H1 (cell line): ENCODE data around the gene FHIT. TPM values are rescaled to one million over a fixed set of nuclear protein-coding genes. Genes with fewer than 3 reads are reported as not detected.

Experiments
- CTCF ChIA-PET: fragments of 300-600 bp; sonication (Branson Sonifier 250); formaldehyde crosslinking; loops from one replicate; lab custom pipeline; 2021; ENCODE audit not compliant: partially characterized antibody; lab: Charles Lee
- POLR2A ChIA-PET: fragments of 300-600 bp; sonication (Branson Sonifier 250); formaldehyde crosslinking; loops from one replicate; lab custom pipeline; 2021; ENCODE audit warnings: inconsistent platforms; ENCODE audit not compliant: partially characterized antibody; lab: Charles Lee
- DNase-seq, 2 experiments: peaks; one replicate each; pipeline versions ENCODE4 v3.0.0 to v3.0.0-alpha.2; 2010 to 2022; ENCODE audit warnings: low spot score in 2 of 2, low read depth in 1 of 2, mixed read lengths in 1 of 2
- FAIRE-seq: peaks from 2 replicates; lab custom pipeline; 2011; peaks lifted over from hg19 to GRCh38; lab: Jason Lieb, UNC
- H2AFZ ChIP-seq: 2 replicates; pipeline ENCODE4 v1.8.1; 2012; ENCODE audit warnings: low read length, inconsistent platforms
- H2AK5ac ChIP-seq: 2 replicates; pipeline ENCODE4 v1.6.1; 2013; ENCODE audit warnings: low read depth, low read length
- H2BK120ac ChIP-seq: replicated peaks from 2 replicates; pipeline ENCODE3; 2013; ENCODE audit warnings: low read depth, low read length, inconsistent platforms
- H2BK12ac ChIP-seq: 2 replicates; pipeline ENCODE4 v1.6.1; 2013; ENCODE audit warnings: low read depth, low read length
- H2BK15ac ChIP-seq: 2 replicates; pipeline ENCODE4 v1.6.1; 2013; ENCODE audit warnings: low read length
- H2BK20ac ChIP-seq: 2 replicates; pipeline ENCODE4 v1.6.1; 2013; ENCODE audit warnings: low read length
- H2BK5ac ChIP-seq: 2 replicates; pipeline ENCODE4 v1.6.1; 2013; ENCODE audit warnings: low read depth, low read length
- H3K14ac ChIP-seq: 2 replicates; pipeline ENCODE4 v1.6.1; 2013; ENCODE audit warnings: inconsistent platforms; ENCODE audit not compliant: insufficient read length
- H3K18ac ChIP-seq: 2 replicates; pipeline ENCODE4 v1.6.1; 2013; ENCODE audit warnings: low read length; ENCODE audit errors: extremely low read depth
- H3K23ac ChIP-seq: 2 replicates; pipeline ENCODE4 v1.6.1; 2013; ENCODE audit warnings: inconsistent platforms; ENCODE audit not compliant: insufficient read length
- H3K23me2 ChIP-seq: 2 replicates; pipeline ENCODE4 v1.6.1; 2013; ENCODE audit warnings: low read depth, low read length
- H3K27ac ChIP-seq: 2 replicates; pipeline ENCODE4 v1.6.1; 2011; ENCODE audit warnings: low read depth, low read length, inconsistent platforms
- H3K27me3 ChIP-seq, 4 experiments: replicated peaks in 1 of 4; 1 replicate in 1 of 4; 2 replicates in 3 of 4; pipeline versions ENCODE4 v1.6.1 to v1.8.1; 2011 to 2013; ENCODE audit warnings: low read length in 3 of 4, mild to moderate bottlenecking in 3 of 4, inconsistent platforms in 2 of 4, mixed read lengths in 2 of 4, moderate library complexity in 1 of 4; ENCODE audit not compliant: control insufficient read depth in 3 of 4, insufficient read depth in 3 of 4; ENCODE audit errors: extremely low read depth in 1 of 4
- H3K36me3 ChIP-seq, 4 experiments: 2 replicates each; pipeline versions ENCODE4 v1.6.1 to v1.8.1; 2011 to 2013; ENCODE audit warnings: mild to moderate bottlenecking in 4 of 4, low read length in 3 of 4, moderate library complexity in 2 of 4, control low read depth in 1 of 4, inconsistent platforms in 1 of 4; ENCODE audit not compliant: insufficient read depth in 4 of 4, control insufficient read depth in 2 of 4
- H3K4ac ChIP-seq: replicated peaks from 2 replicates; pipeline ENCODE3; 2013; ENCODE audit warnings: low read length, low read depth, mixed read lengths, inconsistent platforms; ENCODE audit not compliant: insufficient read length
- H3K4me1 ChIP-seq, 4 experiments: replicated peaks in 1 of 4; 1 replicate in 1 of 4; 2 replicates in 3 of 4; pipeline versions ENCODE4 v1.6.1 to v1.8.1; 2011 to 2013; ENCODE audit warnings: low read length in 3 of 4, inconsistent platforms in 2 of 4, mixed read lengths in 1 of 4; ENCODE audit not compliant: insufficient read depth in 4 of 4, control insufficient read depth in 3 of 4
- H3K4me2 ChIP-seq, 2 experiments: 2 replicates each; pipeline versions ENCODE4 v1.6.1 to v1.8.1; 2011 to 2013; ENCODE audit warnings: low read depth in 2 of 2, low read length in 2 of 2, control low read depth in 1 of 2, inconsistent platforms in 1 of 2, mild to moderate bottlenecking in 1 of 2; ENCODE audit not compliant: insufficient read depth in 1 of 2
- H3K4me3 ChIP-seq, 4 experiments: fragments of 200-600, 300-600 bp in 1 of 4; sonication (generic), shearing (Covaris generic), sonication (Bioruptor Twin) in 1 of 4; 2 replicates each; pipeline versions ENCODE4 v1.5.1 to v1.8.1; 2011 to 2016; ENCODE audit warnings: low read length in 4 of 4, low read depth in 3 of 4, control low read depth in 2 of 4, inconsistent platforms in 2 of 4, mild to moderate bottlenecking in 2 of 4, mixed read lengths in 1 of 4, moderate library complexity in 1 of 4; ENCODE audit not compliant: insufficient read depth in 2 of 4; ENCODE audit errors: extremely low read depth in 1 of 4
- H3K56ac ChIP-seq: replicated peaks from 2 replicates; pipeline ENCODE3; 2013; ENCODE audit warnings: low read depth, mild to moderate bottlenecking, mixed read lengths, low read length, inconsistent platforms; ENCODE audit not compliant: insufficient read length
- H3K79me1 ChIP-seq: 2 replicates; pipeline ENCODE4 v1.6.1; 2013; ENCODE audit warnings: low read depth, low read length, control low read depth
- H3K79me2 ChIP-seq, 2 experiments: 2 replicates each; pipeline versions ENCODE4 v1.6.1 to v1.8.1; 2012 to 2013; ENCODE audit warnings: low read length in 2 of 2, mild to moderate bottlenecking in 2 of 2, inconsistent platforms in 1 of 2; ENCODE audit not compliant: insufficient read depth in 2 of 2, control insufficient read depth in 1 of 2
- H3K9ac ChIP-seq, 4 experiments: replicated peaks in 1 of 4; 1 replicate in 1 of 4; 2 replicates in 3 of 4; pipeline versions ENCODE4 v1.6.1 to v1.8.1; 2011 to 2013; ENCODE audit warnings: low read depth in 3 of 4, low read length in 3 of 4, control low read depth in 2 of 4, mild to moderate bottlenecking in 2 of 4, moderate library complexity in 2 of 4, inconsistent platforms in 1 of 4; ENCODE audit errors: extremely low read depth in 1 of 4
- H3K9me3 ChIP-seq, 2 experiments: 2 replicates each; pipeline versions ENCODE4 v1.6.1 to v1.8.1; 2012 to 2013; ENCODE audit warnings: mild to moderate bottlenecking in 2 of 2, moderate library complexity in 2 of 2, control low read depth in 1 of 2, inconsistent platforms in 1 of 2, low read depth in 1 of 2, low read length in 1 of 2, mixed read lengths in 1 of 2; ENCODE audit not compliant: insufficient read depth in 2 of 2
- H4K20me1 ChIP-seq, 2 experiments: replicated peaks in 1 of 2; 2 replicates each; pipeline versions ENCODE3 to v1.8.1; 2011 to 2013; ENCODE audit warnings: inconsistent platforms in 2 of 2, low read length in 2 of 2, mild to moderate bottlenecking in 1 of 2; ENCODE audit not compliant: insufficient read depth in 2 of 2, control insufficient read depth in 1 of 2
- H4K5ac ChIP-seq: 2 replicates; pipeline ENCODE4 v1.6.1; 2013; ENCODE audit warnings: low read length, low read depth, mixed read lengths, inconsistent platforms; ENCODE audit not compliant: insufficient read length
- H4K8ac ChIP-seq: 2 replicates; pipeline ENCODE4 v1.8.0; 2013; ENCODE audit warnings: mild to moderate bottlenecking, moderate library complexity, low read length, inconsistent platforms; ENCODE audit not compliant: insufficient read depth; ENCODE audit errors: extremely low read depth
- H4K91ac ChIP-seq: replicated peaks from 2 replicates; pipeline ENCODE3; 2013; ENCODE audit warnings: low read length, mixed read lengths, inconsistent platforms; ENCODE audit not compliant: insufficient read length
- BACH1 ChIP-seq: IDR thresholded peaks from 2 replicates; pipeline ENCODE4 v1.6.1; 2012; ENCODE audit warnings: low read length, improper control_type of control experiment
- CTBP2 ChIP-seq: IDR thresholded peaks from 2 replicates; pipeline ENCODE4 v1.7.0; 2011; ENCODE audit warnings: borderline replicate concordance, mild to moderate bottlenecking, moderate library complexity, mixed read lengths, low read length; ENCODE audit not compliant: insufficient read depth, insufficient read length
- HDAC6 ChIP-seq: IDR thresholded peaks from one replicate; pipeline ENCODE4 v1.7.1; 2012; ENCODE audit warnings: low read depth, mild to moderate bottlenecking, inconsistent platforms, low read length, moderate library complexity
- POLR2A ChIP-seq, 2 experiments: IDR thresholded peaks; 1 replicate in 1 of 2; 2 replicates in 1 of 2; pipeline ENCODE4 v1.6.1; 2011; ENCODE audit warnings: low read depth in 2 of 2, low read length in 2 of 2, mild to moderate bottlenecking in 2 of 2; ENCODE audit errors: control extremely low read depth in 1 of 2
- SRF ChIP-seq: IDR thresholded peaks from 2 replicates; pipeline ENCODE4 v1.6.1; 2011; ENCODE audit warnings: mild to moderate bottlenecking, low read depth, low read length, moderate library complexity
- WGBS, 2 experiments: shearing (Covaris generic) in 1 of 2; methylation state at CpG; one replicate each; pipeline versions ENCODE4 v1.1.6 to v1.1.7; 2013 to 2015; ENCODE audit warnings: low lambda C conversion rate in 2 of 2, mixed read lengths in 2 of 2, inconsistent platforms in 1 of 2, low coverage in 1 of 2, missing lambda C conversion rate in 1 of 2; ENCODE audit not compliant: insufficient replicate concordance in 2 of 2, insufficient coverage in 1 of 2, insufficient read length in 1 of 2; ENCODE audit errors: extremely low coverage in 1 of 2, missing lambda C conversion rate in 1 of 2; 5-methylcytosine and 5-hydroxymethylcytosine counted together
- polyA plus RNA-seq, 7 experiments: library from polyadenylated mRNA; depleted of rRNA in 3 of 7; stranded (reverse) in 5 of 7; unstranded in 2 of 7; fragments of >200 nt in 5 of 7; fragments of 200-250 nt in 2 of 7; gene quantifications; 1 replicate in 5 of 7; 2 replicates in 1 of 7; 4 replicates in 1 of 7; pipeline versions ENCODE4 v1.2.1 to v1.2.3, GENCODE V29; 2011 to 2013; ENCODE audit warnings: missing spikeins in 2 of 7, mixed read lengths in 2 of 7
- total RNA-seq: library from RNA; stranded (reverse); fragmentation: NEBNext Ultra II Directional; extraction: Animal tissue kit (Norgen Biotek cat#: 25700); gene quantifications from 2 replicates; pipeline ENCODE4 v1.2.1, GENCODE V29; 2021
- TF ChIP-seq, protein P1 (sequence below): IDR thresholded peaks from 2 replicates; pipeline ENCODE4 v1.6.1; 2012; ENCODE audit warnings: inconsistent platforms

FHIT gene
- total and polyA plus RNA-seq, 2 of the 8 experiments (the other 6 are each of a cell fraction or from before 2014, with no cell fraction given): 1.2 to 3.2 TPM

DNA sequence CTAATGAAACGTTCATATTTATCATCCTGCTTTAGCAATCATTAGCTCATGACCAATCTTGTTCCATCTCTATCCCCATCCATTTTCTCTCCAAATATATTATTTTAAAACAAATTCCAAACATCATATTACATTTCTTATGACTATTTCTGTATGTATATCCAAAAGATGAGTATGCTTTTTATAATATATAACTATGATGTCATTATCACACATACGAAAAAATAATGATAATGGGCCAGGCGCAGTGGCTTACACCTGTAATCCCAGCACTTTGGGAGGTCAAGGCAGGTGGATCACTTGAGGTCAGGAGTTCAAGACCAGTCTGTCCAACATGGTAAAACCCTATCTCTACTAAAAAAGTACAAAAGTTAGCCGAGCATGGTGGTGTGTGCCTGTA is 280.4 kb downstream of the FHIT start:
- no peaks in the 10 kb centered on the region for H3K23me2 ChIP-seq
- POLR2A ChIA-PET: interaction anchor here (0.5 kb wide), 1 partner anchor 1065 kb away, joined by 3 read pairs; no protein-coding TSS in a partner anchor
- WGBS, 2 experiments: 92% methylated on average over 4 of the region's 4 CpGs; no CpG with 5 or more reads in 1 of the 2 experiments

More for the DNA sequence above, 280.4 kb downstream of the FHIT start:
- H3K4me3 ChIP-seq: no peak overlapping the region
- CTCF ChIA-PET: interaction anchor here (1.2 kb wide), 1 partner anchor 215 kb away, joined by 3 read pairs; no protein-coding TSS in a partner anchor
- H3K9ac ChIP-seq: no peak overlapping the region
- TF ChIP-seq, protein P1, sequence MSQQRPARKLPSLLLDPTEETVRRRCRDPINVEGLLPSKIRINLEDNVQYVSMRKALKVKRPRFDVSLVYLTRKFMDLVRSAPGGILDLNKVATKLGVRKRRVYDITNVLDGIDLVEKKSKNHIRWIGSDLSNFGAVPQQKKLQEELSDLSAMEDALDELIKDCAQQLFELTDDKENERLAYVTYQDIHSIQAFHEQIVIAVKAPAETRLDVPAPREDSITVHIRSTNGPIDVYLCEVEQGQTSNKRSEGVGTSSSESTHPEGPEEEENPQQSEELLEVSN: no peak
- TF ChIP-seq POLR2A (IDR thresholded peaks at IDR 0.05; ENCODE audit: control extremely low read depth in 1 of 2, low read depth in 2 of 2, low read length in 2 of 2) (no peak), SRF (no peak), HDAC6 (no peak), CTBP2 (no peak), BACH1 (no peak)
- H3K4me1 ChIP-seq: no peaks in the 10 kb centered on the region
- H2BK120ac ChIP-seq: no peak overlapping the region
- peaks cover 11 to 14% of the 10 kb centered on the region in 2 experiments for H3K9me3 ChIP-seq
- H4K20me1 ChIP-seq: no peaks in the 10 kb centered on the region
- no peaks in the 10 kb centered on the region for H3K79me2 ChIP-seq
- no peak overlapping the region for H2BK20ac ChIP-seq
- no peak for FAIRE-seq
- H4K5ac ChIP-seq: no peak overlapping the region
- H3K36me3 ChIP-seq: no peaks in the 10 kb centered on the region
- H3K18ac ChIP-seq: no peak overlapping the region
- no peak overlapping the region for H4K8ac ChIP-seq
- no peak overlapping the region for H2AK5ac ChIP-seq
- no peak overlapping the region for H3K56ac ChIP-seq
- no peaks in the 10 kb centered on the region for H3K79me1 ChIP-seq
- H3K4ac ChIP-seq: no peak overlapping the region
- H2BK12ac ChIP-seq: no peak overlapping the region
- H2BK5ac ChIP-seq: no peak overlapping the region
- no peak overlapping the region for H4K91ac ChIP-seq
- no peak overlapping the region for H2AFZ ChIP-seq
- no peak overlapping the region for H3K14ac ChIP-seq
- no peak overlapping the region for H2BK15ac ChIP-seq
- no peaks in the 10 kb centered on the region for H3K27me3 ChIP-seq
- DNase-seq: no peak
- no peak overlapping the region for H3K23ac ChIP-seq
- no peak overlapping the region for H3K27ac ChIP-seq
- H3K4me2 ChIP-seq: no peak overlapping the region
